Activated naive CD4-positive, alpha-beta T cell treated with anti-CD3 and anti-CD28 coated beads, Interleukin-2, amount 10 ng/mL, durations not matched to agents 7 days and 5 days (primary cell): ENCODE data around the gene IZUMO3.

Experiments used
- CTCF ChIA-PET: fragments of 350-600 bp; sonication (Branson Sonifier 250); formaldehyde crosslinking; loops from one replicate; lab custom pipeline; 2021; ENCODE audit warnings: antibody characterized with exemption; lab: Charles Lee
- DNase-seq: peaks from one replicate; pipeline ENCODE4 v3.0.0-alpha.2; 2020
- H3K27ac Mint-ChIP-seq: one replicate; pipeline ENCODE4 v1.8.0; 2021; ENCODE audit warnings: mild to moderate bottlenecking, moderate library complexity, mixed read lengths
- H3K27me3 Mint-ChIP-seq: one replicate; pipeline ENCODE4 v1.8.0; 2021; ENCODE audit warnings: mild to moderate bottlenecking, mixed read lengths
- H3K36me3 Mint-ChIP-seq: one replicate; pipeline ENCODE4 v1.8.0; 2021; ENCODE audit warnings: mixed read lengths
- H3K4me1 Mint-ChIP-seq: one replicate; pipeline ENCODE4 v1.8.0; 2021; ENCODE audit warnings: mixed read lengths
- H3K4me3 Mint-ChIP-seq: one replicate; pipeline ENCODE4 v1.8.0; 2021; ENCODE audit warnings: mild to moderate bottlenecking, moderate library complexity, mixed read lengths
- H3K9me3 Mint-ChIP-seq: one replicate; pipeline ENCODE4 v1.8.0; 2021; ENCODE audit warnings: mixed read lengths

The IZUMO3 gene

DNA sequence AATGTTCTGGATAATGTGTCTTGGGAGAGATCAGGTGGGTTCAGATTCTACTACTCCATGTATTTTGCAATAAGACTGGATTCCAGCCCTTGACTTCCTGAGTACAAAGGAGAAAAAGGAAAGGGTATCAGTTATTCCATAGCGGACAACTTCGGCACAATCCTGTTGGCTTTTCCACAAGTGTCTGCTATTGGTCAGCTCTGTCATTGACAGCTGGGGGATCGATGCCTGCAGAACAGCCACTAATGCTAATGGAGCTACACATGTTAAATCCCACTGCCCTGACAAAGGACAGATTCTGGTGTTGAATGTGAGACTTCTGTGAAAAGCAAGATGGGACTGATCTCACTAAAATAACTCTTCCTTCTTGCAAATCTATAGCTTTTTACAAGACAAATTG, 41.2 kb downstream of the IZUMO3 start:
- CTCF ChIA-PET, result no interaction called here
- Mint-ChIP-seq H3K4me3 (no peak overlapping the region), H3K27ac (no peak overlapping the region), H3K27me3 (no peaks in the 10 kb centered on the region), H3K4me1 (no peaks in the 10 kb centered on the region), H3K9me3 (peaks cover 13% of the 10 kb centered on the region), H3K36me3 (no peaks in the 10 kb centered on the region)
- no peak for DNase-seq

- Mint-ChIP-seq H3K27ac (no peak overlapping the region), H3K36me3 (no peaks in the 10 kb centered on the region), H3K27me3 (no peaks in the 10 kb centered on the region), H3K4me1 (no peaks in the 10 kb centered on the region), H3K9me3 (peaks cover 10% of the 10 kb centered on the region), H3K4me3 (no peak overlapping the region)
- CTCF ChIA-PET, result no interaction called here
- no peak for DNase-seq
Measured at GRCh38 chr9:24502206-24502937, 43.3 kb downstream of the IZUMO3 start.

DNA sequence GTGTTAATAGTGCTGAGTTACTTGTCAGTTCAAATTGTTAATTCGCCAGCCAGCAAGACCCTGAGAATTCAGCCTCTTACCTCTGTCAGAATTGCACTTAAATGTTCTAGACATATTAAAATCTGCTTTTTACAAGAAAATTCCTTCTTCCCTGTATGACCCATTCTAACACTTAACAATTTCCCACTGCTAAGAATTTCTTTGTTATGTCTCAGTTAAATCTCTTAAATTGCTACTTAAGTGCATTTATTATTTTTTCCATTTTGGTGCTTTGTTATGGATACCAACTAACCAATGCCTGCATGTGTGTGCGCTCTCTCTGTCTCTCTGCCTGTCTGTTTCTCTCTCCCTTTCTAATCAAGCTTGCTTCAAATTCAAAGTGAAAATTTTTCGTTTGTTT, 44.9 kb downstream of the IZUMO3 start:
- no peak for DNase-seq
- CTCF ChIA-PET, result no interaction called here
- Mint-ChIP-seq H3K9me3 (peaks cover 14% of the 10 kb centered on the region), H3K4me1 (no peaks in the 10 kb centered on the region), H3K36me3 (no peaks in the 10 kb centered on the region), H3K27me3 (no peaks in the 10 kb centered on the region), H3K4me3 (no peak overlapping the region), H3K27ac (no peak overlapping the region)

DNA sequence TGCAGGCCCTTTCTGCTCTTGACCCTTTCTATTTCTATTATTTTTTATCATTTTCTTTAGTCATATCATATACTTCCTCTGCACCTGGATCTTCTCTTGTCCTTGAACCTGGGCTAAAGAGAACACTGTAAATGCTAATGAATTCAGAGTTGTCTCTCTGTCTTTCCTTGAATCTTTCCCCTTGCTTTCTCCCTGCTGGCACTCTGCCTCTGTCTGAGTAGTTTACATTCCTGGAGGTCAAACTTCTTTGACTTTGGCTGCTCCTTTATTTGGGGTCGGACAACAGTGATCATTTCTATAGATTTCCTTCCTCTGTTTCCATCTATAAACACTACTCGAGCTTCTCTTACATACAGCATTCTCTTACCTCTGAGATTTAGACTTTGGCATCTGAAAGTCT, 47.1 kb downstream of the IZUMO3 start:
- Mint-ChIP-seq H3K27me3 (no peaks in the 10 kb centered on the region), H3K4me1 (no peaks in the 10 kb centered on the region), H3K9me3 (peaks cover 18% of the 10 kb centered on the region), H3K4me3 (no peak overlapping the region), H3K36me3 (no peaks in the 10 kb centered on the region), H3K27ac (no peak overlapping the region)
- CTCF ChIA-PET, result no interaction called here
- no peak for DNase-seq

DNA sequence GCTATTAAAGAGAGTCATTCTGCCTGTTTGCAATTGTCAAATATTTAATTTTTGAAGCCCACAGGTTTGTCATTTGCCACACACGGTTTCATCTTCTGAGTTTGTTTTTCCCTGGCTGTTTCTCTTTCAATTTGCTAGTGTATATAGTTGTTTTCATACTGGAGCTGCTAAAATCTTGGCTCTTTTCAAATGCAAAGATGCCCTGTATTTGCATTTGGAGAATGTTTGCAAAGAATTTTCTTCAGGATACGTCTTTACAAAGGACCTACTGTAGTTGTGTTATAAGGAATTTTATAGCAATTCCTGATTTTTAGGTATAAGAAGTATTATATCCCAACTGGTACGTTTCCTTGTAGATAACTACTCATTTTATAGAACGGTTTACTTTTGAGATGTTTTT, 48.0 kb downstream of the IZUMO3 start:
- Mint-ChIP-seq H3K36me3 (no peaks in the 10 kb centered on the region), H3K4me3 (no peak overlapping the region), H3K27ac (no peak overlapping the region), H3K4me1 (no peaks in the 10 kb centered on the region), H3K27me3 (no peaks in the 10 kb centered on the region), H3K9me3 (peaks cover 18% of the 10 kb centered on the region)
- CTCF ChIA-PET, result no interaction called here
- no peak for DNase-seq
